Activated T-cell treated with anti-CD3 and anti-CD28 coated beads for 4 hours (primary cell): ENCODE data around the gene KLRF1.

Experiments used
- DNase-seq: peaks from one replicate; pipeline ENCODE4 v3.0.0-alpha.2; 2020

KLRF1 gene, protein sequence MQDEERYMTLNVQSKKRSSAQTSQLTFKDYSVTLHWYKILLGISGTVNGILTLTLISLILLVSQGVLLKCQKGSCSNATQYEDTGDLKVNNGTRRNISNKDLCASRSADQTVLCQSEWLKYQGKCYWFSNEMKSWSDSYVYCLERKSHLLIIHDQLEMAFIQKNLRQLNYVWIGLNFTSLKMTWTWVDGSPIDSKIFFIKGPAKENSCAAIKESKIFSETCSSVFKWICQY

GRCh38 chr12:9827209-9827888 lies at the start of gene KLRF1:
Gene KLRF1 (plus strand): TSS chr12:9827481. CDS start chr12:9827545, 64 bp downstream.
- no peak for DNase-seq

GRCh38 chr12:9779209-9779608 lies 48.1 kb upstream of the KLRF1 start:
- no peak for DNase-seq

DNA sequence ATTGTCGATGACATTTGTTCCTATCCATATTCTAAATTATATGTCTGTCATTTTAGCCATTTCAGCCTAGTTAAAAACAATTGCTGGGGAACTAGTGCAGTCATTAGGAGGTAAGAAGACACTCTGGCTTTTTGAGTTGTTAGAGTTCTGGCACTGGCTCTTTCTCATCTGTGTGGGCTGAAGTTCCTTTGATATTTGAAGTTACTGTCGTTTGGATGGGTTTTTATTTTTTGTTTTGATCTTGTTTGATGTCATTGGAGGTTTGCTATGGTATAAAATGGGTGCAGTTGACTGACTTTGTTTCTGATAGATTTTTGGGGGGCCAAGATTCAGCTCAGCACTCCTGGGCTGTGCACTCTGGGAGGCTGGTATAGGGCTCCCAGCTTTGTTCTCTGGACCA lies 45.9 kb upstream of the KLRF1 start:
- DNase-seq: no peak

DNA sequence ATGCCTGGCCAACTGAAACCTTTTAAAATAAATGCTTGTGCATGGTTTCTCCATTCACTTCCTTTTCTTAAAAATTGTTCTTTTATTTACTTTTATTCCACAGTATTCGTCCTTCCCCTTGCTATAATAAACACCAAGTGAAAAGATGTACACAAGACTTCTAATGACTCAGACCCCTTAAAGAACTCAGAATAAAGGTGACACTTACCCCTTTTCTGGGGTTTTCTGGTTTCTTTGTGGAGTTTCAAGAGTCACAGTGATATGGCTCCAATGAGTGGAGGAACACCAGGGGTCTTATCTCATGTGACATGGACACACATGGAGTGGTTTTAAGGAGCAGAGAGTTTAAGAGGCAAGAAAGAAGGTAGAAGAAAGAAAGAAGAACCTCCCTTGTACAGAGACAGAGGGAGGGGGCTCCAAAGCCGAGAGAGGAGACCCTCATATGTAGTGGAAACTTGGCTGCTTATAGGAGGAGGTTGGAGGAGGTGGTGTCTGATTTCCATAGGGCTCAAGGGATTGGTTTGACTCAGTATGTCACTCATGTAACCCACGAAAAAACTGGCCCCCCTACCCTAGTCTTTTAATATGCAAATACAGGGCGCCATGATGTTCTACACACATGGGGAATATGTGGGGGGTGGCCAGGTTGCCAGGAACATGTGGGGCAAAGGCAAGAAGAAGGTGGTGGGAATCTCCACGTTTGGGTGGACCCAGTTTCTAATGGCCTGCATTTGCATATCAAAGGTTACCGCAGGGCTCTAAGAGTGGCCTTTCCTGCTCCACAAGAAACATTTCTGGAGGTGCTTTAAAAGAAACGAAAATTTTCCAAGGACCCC lies 44.5 kb upstream of the KLRF1 start:
- DNase-seq: no peak

DNA sequence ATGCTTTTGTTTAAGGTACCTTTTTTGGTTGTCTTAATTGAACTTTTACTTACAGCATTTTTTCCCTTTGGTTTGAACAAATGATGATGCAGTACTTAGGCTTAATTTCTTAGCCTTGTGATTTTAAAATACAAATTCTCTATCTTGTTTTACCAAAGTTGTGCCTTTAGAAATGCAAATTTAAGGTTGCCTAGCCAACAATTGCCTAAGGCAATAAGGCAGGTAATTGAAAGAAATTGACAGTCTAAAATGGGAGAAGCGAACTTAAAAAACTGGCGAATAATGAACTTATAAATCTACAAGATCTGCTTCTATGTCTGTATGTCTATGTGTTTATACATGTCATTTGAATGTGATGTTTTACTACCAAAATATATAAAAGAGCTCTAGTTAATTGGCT lies 43.0 kb upstream of the KLRF1 start:
- DNase-seq: no peak

- no peak for DNase-seq
These were observed 42.5 kb upstream of the KLRF1 start for GRCh38 chr12:9784816-9785215.

DNA sequence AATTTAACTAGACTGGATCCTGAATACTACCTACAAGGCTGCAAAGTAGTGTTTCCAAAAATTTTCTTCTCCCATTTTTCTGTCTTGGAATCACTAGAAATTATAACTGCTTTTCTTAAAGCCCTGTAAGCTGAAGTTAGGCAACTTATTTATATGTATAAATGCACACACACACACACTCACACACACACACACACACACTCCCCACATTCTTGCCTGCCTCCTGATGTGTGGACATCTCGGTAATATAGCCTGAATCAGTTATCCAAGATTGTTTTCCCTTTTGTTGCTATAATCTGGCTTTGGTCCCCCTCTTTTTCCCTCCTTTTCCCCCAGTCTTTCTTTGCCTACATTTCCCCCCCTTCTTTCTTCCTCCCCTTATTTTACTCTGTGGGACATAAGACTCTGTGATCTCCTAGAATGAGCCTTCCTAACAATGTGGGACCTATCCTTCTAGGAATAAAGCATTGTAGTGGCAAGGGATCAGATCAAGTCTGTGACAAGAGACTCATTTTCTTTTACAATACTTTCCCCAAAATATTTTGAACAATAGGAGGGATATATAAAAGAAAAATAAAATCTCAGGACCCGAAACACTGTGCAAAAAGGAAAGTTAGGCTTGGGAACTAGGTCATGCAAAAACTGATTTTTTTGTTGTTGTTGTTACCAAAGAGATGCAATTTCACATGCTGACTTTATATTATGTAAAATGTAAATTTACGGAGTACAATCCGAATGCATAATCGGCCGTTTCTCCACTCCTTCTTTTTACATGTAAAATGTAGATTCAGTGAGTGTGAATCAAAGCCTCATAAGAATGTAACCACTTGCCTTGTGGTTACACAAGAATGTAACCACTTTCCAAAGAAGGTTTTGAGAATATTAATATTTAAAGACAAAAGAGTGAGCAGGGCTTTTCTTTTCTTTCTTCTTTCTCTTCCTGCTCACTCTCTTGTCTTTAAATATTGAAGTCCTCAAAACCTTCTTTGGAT lies 40.3 kb upstream of the KLRF1 start:
- no peak for DNase-seq

DNA sequence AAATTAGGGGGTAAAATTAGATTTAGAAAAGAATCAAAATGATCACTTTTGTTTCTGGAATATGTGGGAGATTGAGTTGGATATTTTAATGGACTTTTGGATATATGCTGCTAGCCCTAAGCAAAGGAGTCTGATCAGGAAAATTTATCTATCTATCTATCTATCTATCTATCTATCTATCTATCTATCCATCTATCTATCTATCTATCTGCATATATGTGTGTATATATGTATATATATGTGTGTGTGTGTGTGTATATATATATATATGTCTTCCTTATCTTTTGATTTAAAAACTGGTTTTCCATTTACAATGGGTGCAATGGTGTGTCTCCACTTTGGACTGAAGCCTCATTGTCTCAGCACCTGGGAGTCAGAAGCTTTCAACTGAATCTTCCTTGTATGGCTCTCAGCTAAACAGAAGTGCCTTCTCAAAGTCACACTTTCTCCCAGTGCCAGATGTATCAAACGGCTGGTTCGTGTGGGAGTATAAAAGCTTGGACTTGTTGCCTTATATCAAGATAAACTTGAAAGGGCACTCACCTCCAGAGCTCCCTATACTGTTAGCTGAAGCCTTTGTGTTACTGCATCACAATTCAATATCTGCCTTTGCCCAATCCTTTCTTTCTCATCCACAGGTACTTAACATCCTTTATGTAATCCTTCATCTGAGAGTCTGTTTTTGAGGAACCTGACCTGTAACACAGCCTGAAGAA lies 34.9 kb upstream of the KLRF1 start:
- no peak for DNase-seq

- DNase-seq: no peak
These were observed 34.2 kb upstream of the KLRF1 start for GRCh38 chr12:9792961-9793617.

DNA sequence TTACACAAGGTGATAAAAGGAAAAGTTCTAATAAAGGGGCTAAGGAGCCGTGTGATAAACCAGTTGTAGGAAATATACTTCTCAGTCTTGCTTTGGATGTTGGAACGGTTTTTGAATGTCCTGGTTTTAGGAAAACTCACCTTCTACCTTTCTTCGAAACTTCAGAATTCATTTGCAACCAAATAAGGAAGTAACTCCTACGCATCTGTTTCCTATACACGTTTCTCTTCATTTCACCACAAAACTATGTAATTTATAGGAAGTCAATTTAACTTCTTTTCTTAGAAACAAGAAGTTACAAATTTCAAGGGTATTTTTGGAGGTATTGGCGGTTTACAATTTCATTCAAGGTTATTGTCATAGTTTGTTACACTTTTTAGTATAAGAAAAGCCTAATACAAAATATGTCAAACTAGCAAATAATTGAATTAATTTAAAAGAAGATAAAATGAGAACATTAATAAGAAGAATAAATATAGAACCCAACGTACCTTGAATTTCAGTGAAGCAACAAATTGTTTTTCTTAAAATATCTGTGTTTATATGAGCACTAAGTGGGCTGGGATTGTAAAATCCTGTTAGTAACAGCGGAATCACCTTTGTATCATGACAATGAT lies 33.4 kb upstream of the KLRF1 start:
- DNase-seq: no peak

DNA sequence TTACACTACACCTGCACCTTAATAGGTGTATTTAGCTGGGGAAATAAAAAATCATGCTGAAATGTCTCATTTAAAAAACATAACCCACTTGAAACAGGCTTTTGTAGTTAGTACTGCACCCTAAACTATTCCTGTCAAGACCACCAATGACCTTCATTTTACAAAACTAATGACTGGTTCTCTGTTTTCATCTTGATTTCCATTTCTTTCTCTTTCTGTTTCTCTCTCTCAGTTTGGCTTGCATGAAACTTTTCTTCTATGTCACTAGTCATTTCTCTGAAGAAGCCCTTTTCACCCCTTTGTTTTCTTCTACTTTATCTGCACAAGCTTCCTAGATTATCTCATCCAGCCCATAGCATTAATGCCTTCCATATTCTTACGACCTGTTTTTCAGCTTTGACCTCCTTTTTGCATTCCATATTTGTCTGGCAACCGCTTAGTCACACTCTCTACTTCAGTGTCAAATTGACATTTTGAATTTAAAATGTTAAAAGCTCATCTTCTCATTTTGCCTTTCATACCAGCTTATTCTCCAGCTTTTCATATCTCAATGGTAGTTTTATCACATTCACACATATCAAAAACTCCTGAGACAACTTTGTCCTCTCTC lies 32.7 kb upstream of the KLRF1 start:
- no peak for DNase-seq

DNA sequence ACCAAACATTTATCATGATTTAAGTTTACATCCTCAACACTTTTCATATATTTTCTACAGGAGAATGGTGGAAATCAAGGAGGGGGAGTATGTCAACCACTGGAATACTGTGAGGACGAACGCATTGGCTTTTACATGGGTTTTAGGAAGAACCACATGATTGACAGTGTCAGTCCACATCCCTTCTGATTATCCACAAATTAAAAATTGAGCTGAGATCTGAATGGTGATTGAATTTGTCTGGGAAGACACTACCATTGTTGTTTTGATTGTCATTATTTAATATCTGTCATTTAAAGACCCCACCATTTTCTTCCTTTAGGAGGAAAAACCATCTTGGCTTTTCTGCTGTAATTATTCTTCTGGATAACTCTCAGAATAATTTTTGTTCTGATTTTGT lies 31.3 kb upstream of the KLRF1 start:
- DNase-seq: no peak

- DNase-seq: no peak
These were observed 30.9 kb upstream of the KLRF1 start for GRCh38 chr12:9796346-9796745.

DNA sequence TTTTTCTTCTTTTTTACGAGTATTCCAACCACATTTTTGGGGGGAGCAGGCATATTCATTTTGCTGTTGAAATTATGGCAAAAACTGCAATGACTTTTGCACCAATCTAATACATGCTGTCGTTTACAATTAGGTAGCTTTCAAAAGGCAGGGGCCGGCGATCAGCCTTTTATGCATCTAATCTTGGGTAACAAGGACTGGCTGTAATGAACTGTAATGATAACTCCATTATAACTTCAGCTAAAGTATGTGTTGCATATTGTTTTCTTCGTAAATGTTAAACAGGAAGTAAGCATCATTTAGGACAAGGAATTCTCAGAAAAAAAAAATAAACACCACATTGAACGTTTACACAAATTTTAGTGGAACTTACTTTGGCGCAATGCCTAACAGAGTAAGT lies 30.3 kb upstream of the KLRF1 start:
- DNase-seq: no peak

DNA sequence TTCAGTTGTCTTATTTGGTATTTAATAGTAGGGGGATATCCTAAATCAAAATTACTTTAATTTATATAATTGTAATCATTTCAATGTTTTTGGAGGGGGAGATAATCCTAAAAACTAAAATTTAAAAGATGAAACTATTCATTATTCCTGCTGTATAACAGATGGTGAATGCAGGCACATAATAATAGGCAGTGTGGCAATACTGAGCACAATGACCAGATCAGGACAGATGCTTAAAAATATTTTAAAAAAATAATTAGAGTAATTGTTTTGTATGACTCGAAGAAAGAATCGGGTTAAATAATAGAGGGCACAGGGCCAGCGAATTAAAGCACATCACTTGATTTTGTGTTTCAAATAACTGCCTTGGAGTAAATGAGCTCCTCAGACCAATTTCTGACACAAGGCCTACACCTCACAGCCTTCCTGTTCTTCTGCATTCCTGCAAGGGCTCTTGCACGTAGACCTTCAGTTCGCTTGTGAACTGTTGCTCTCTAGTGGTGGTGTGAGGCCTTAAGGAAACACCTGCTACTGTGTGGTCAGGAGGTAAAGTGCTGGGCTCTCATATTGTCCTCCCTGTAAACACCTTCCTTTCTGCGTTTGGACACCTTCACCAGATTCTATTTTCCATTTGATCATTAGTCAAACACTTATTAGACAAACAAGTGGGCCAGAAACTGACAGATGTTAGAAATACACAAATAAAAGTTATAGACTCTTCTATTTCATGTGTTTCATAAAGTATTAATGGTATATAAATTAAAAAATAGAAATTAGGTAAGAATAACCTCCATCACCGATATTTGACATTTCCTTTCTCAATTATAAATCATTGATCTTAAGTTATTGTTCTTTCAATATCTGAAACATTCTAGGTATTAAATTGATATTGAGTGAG lies 29.3 kb upstream of the KLRF1 start:
- DNase-seq: peak; percentile 52

- no peak for DNase-seq
These were observed 27.3 kb upstream of the KLRF1 start for GRCh38 chr12:9799961-9800360.

DNA sequence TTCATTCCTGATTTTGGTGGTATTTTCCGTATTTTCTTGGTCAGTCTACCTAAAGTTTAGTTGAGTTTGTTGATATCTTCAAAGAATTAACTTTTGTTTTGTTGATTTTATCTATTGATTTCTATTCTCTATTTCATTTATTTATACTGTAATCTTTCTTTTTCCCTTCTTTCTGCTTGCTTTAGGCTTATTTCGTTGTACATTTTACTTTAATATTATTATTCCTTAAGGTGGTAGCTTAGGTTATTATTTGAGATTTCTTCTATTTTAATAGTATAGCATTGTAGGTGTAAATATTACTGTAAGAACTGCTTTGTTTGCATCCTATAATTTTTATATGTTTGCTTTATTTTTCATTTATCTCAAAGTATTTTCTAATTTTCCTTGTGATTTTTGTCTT lies 21.4 kb upstream of the KLRF1 start:
- DNase-seq: no peak

DNA sequence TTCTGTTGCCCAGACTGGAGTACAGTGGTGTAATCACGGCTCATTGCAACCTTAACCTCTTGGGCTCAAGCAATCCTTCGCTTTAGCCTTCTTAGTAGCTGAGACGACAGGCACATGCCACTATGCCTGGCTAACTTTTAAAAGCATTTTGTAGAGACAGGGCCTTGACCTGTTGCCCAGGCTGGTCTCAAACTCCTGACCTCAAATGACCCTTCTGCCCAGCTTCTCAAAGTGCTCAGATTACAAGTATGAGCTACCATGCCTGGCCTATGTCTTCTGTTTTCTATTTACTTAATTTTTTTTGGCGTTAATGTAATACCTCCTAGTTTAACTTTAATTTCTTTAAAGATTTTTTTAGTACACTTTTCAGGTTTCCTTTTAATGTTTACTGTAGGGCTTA lies 20.6 kb upstream of the KLRF1 start:
- no peak for DNase-seq

- DNase-seq: no peak
These were observed 18.8 kb upstream of the KLRF1 start for GRCh38 chr12:9808504-9808903.

DNA sequence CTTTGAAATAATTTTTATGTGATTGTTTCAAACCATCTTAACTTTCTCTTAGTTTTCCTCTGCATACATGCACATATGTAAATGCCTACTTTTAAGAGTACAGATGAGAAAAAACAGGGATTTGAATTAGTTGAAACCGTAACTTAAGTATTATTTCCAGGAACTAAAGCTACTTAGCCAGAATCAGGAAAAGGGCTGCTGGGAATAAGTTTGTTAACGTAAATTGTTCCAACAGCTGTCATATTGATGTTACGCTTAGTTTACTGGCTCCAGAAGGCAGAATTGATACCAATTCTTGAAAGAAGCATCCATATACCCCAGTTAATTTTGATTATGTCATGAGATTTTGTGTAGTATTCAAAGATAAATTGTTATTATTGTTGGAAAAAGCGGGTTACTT lies 17.9 kb upstream of the KLRF1 start:
- no peak for DNase-seq
